NCI-H510A treated with DMSO at 0.1 percent for 48 hours (cell line): ENCODE data around the gene RALGAPA1.
"Not testable (repeated sequence)": the region's sequence is repeated elsewhere in the genome, so short reads cannot be mapped to it uniquely, and the experiment has no call there.

ENCODE experiments used
- DNase-seq: peaks from one replicate; lab custom pipeline; 2025; lab: John Stamatoyannopoulos, UW

The RALGAPA1 gene

DNA sequence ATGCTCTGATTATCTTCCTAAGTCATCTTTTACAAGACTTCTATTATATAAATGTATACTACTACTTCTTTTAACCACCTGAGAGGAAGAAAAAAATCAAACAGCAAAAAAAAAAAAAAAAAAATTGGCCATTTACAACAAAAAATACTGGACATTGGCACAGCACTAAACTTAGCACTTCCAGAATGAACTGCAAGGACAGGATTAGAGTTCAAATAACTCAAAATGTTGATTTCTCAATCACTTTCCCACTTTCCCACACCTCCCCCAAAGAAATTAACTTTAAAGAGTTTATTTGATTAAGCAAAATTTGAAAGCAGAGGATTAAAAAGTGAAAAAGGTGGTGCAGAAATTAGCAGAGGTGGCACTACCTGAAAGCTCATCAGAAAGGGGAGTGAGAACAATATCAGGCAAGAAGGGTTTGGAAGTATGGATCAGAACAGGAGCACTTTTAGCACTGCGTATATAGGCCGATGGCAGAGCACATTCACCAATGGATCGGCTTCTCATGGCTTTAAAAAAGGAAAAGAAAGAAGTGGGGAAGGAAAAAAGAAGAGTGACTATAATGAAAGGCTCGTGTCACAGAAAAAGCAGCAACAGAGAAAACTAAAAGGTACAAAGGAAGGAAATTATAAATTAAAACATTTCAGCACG, 109.2 kb downstream of the RALGAPA1 start:
- no peak for DNase-seq

DNA sequence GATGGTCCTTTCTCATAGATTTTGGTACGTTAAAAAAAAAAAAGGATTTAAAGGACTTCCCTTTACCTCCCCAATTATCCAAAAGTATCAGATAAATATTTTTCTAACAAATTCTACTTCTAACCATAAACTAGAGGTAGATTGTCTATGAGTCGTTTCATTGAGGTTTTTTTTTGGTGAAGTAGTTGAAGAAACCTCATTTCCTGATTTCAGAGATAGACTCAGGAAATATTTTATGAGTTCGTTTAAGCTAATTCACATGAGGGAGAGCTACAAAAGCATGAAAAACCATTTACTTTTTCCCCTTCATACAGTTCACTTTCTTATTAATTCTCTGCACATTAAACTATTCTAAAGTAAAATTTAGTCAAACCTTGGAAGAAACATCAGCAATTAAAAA, 112.5 kb downstream of the RALGAPA1 start:
- no peak for DNase-seq

DNA sequence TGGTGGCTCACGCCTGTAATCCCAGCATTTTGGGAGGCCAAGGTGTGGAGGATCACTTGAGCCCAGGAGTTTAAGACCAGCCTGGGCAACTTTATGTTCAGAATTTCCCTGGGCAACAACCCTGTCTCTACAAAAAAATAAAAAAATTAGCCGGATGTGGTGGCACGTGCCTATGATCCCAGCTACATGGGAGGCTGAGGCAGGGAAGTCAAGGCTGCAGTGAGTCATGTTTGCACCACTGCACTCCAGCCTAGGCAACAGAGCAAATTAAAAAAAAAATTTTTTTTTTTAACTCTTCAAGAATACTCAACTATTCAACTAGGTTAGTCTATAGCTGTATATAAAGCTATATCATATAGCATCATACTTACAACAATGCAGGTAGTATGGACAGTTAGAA, 113.0 kb downstream of the RALGAPA1 start:
- DNase-seq, result no peak

DNA sequence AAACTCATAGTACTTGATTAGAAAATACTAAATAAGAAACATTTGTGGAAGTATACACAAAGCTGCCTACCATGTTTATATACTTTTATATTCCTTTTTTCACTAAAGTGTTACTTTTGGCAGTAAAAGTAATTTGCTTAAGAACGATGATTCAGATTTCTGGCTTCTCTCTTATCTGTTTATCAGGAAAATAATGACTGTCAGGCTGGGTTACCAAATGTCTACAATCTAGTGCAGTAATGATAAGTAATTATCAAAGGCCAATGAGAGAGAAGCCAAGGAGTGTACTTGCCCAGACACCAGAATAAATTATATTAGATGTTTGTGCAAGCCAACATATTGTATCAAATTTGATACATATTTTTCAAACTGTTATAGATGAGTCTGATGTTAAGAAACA, 113.4 kb downstream of the RALGAPA1 start:
- DNase-seq, result no peak

DNA sequence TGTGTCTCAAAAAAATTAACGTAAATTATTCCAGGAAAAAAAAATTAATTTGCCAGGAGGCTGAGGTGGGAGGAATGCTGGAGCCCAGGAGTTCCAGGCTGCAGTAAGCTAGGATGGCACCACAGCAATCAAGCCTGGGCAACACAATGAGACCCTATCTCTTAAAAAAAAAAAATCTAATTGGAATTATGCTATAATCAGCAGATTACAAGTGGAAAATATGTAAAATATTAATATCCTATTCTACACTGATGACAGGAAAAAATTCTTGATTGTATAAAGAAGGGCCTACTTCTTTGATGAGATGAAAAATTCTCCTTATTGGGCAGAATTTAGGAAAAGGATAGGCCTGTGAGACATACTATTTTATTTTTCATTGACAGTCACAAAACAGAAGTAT, 114.0 kb downstream of the RALGAPA1 start:
- DNase-seq, result no peak

DNA sequence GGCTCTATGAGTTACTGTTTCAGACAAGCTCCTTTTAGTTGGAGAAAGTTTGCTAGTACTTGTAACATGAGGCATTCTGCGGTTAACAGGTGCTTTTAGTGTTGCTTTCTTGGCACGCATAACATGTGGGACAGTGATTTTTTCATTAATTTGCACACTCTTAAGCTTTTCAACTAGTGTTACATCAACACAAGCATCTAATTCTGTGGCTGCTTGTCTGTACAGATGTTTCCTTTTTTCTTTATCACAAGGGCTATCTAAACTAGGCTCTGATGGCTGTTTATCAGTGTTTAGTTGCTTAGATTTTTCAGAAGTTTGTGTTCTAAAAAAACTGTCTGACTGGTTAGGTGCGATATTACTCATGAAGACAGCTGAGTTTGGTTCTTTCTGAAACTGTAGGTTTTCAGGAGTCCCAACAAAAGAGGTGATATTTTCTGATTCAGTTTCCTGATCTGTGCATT, 120.1 kb downstream of the RALGAPA1 start:
- DNase-seq, result no peak

DNA sequence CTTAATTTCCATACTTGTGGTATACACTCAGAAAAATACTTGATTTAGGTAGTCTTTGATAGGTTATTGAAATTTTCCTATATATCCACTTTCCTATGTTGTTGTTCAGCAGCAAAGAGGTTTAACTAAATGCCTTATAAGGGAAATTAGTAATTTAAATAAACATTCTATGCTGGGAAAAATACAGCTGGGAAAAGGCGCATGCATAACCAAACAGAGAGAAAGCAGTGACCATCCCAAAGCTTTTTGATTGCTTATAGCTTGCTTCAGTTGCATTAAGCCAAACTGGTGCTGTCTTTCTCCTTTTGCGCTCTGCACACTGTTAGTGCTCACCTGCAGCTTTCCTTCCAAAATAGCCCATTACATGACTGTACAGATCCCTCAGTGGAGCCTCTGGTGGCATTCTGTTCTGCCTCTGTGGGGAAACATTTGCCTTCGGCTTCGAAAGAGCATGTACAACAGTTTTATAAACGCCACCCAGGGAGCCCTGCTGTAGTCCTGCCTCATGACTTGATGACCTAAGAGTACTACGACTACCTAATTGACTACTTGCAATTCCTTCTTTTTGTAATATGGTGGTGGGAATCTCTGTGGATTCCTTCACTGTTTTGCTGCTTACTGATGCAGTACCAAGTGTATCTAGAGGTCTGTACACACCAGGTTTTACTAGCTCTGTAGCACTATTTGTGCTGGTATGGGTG, 120.8 kb downstream of the RALGAPA1 start:
- no peak for DNase-seq

DNA sequence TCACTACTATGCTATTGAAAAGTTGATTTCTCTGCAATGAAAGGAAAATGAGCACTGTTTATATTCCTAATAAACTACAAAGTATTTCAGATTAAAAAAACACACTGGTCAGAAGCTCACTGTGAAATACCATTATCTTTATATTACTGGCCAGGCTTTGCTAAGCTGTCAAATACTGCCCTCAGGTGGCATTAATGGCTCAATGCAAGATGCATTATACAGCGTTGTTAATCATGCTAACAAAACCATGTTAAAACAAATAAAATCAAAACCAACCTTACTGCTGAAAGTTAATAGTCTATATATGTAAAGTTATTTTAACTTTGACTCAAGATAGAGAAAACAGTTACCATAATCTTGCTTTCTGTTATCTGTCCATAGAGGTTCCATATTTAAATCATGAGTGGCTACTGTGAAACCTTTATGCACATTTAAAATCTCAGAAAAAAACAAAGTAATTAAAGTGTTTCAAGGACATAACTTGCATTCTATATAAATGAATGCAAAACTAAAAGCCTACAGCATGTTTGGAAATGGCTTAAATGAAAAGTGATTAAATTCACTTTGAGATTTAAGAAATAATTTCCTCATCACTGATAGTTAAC, 121.7 kb downstream of the RALGAPA1 start:
- peak; percentile 89 for DNase-seq

DNA sequence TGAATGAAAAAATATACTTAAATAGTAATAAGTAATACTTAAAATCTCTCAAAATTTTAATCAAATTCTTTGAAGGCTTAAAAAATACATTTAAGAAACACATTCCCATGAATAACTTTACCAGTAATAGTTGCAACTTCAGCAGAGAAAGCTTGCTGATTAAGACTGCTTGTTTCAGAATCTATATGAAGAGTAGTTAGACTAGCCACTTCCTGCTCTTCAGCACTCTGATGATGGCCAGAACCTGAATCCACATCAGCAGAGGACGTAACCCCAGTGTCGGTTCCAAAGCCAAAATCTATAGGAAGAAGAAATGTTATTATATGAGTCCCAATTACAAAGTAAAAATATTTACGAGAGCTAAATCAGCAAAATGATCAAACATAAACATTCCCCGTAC, 125.4 kb downstream of the RALGAPA1 start:
- not testable (repeated sequence) for DNase-seq

DNA sequence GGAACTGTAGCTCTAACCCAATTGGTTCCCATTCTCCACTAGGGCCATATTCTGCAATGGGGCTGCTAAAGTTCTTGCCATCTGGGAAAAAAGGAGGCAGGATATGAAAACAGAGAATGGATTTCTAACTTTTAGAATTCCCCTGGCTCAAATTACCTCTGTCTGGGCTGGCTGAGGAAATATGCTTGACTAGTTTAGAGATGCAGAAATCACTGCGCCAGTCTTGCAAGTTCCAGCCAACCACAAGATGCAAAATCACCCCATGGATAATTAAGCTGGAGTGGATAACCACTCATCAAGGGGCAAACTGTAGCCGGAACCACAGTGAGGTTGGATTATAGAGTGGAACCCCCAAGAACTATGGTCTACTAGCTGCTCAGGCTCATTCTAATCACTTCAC, 126.3 kb downstream of the RALGAPA1 start:
- DNase-seq, result no peak

DNA sequence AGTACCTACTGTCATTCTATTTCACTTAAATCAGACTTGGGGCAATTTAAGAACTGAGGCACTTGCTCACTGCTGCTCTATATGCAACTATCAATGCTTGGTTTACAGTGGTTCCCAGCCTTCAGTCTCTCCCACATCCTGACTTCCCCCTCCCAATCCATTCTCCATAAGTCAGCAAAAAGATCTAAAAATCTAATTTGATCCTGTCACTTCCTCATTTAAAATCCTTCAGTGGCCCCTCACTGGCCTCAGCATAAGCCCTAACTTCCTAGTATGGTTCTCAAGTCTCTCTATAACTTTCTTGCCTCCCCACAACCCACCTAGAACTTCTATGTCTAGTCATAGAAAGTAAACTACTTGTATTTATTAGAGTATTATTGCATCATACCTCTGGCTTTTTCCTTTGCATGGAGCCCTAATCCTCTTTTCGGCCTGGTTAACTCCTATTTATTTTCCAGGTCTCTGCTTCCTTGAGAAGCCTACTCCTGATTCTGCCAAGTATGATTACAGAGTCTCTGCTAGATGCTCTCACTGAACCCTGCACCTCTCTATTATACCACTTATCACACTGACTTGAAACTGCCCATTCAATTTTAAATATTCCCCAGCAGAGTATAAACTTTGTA, 130.6 kb downstream of the RALGAPA1 start:
- DNase-seq, result no peak

DNA sequence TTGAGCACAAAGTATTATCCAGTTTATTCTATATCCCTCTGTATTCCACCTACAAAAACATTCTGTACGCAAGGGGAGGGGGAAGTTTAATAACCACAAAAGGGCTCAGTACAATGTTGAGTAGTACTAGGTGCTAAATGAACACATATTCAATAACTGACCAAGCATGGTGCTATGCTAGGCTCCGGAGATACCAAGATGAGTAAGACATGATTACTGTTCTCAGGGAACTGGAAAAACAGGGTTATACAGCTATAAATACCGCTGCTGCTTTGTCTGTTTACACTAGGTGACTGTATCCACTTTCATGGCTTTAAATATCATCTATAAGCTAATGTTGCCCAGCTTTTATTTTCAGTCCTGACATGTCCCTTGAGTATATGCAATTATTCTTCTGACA, 139.3 kb downstream of the RALGAPA1 start:
- peak; percentile 96 for DNase-seq

DNA sequence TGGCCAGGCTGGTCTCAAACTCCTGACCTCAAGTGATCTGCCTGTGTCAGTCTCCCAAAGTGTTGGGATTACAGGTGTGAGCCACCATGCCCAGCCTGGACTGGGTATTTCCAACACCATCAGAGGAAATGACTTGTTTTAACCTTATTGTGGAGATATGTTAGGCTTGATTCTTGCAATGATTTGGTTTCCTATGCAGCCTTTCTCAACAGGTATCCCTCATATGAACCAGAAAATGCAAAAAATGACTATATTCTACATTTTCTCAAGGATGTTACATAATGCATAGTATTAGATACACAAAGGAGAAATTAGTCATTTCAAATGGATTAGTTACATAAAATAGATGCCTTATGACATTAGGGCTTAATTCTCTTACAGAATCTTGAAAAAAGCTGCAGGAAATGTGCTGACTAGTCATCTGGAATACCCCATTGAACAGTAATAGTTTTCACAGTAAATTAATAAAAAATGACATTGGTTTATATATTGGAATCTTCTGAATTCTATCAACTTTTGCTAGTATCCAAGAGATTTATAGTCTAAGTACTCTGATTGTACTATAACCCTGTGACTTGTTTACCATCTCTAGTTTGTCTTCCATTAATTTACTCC, 142.6 kb downstream of the RALGAPA1 start:
- DNase-seq, result no peak

DNA sequence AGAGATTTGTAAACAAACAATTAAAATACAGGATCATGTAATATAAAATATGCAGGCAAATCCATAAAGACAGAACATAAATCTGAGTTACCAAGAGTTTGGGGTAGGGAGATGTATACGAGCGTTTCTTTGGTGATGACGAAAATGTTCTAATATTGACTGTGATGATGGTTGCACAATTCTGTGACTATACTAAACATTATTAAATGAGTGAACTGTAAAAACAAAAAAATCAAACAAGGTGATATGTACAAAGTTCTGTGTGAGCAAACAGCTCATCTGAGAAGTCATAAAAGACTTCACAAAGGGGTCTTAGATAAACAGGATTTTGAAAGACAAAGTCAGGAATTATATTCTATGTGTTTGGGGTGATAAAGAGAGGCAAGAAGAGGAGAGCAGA, 147.2 kb downstream of the RALGAPA1 start:
- DNase-seq, result no peak

DNA sequence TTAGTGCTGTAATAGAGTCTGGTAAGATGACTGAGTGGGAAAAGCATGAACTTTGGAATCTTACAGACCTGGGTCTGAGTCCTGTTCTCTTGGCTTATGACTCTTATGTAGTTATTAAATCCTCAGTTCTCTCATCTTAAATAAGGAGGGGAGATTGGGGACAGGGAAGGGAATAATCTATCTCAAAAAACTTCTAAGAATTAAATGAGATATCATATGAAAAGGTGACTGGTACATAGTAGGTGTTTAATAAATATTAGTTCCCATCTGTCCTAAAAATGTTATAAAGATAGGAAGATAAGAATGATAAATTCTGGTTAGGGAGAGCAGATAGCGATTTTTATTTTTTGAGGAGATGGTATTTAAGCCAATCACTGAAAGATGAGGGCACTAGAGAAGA, 156.1 kb downstream of the RALGAPA1 start:
- no peak for DNase-seq

DNA sequence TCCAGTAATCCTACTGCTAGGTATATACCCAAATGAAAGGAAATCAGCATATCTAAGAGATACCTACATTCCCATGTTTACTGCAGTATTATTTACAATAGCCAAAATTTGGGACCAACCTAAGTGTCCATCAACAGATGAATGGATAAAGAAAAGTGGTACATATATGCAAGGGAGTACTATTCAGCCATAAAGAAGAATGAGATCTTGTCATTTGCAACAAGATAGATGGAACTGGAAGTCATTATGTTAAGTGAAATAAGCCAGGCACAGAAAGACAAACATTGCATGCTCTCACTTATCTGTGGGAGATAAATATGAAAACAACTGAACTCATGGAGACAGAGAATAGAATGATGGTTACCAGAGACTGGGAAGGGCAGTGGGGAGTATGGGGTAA, 165.6 kb downstream of the RALGAPA1 start:
- DNase-seq, result no peak

DNA sequence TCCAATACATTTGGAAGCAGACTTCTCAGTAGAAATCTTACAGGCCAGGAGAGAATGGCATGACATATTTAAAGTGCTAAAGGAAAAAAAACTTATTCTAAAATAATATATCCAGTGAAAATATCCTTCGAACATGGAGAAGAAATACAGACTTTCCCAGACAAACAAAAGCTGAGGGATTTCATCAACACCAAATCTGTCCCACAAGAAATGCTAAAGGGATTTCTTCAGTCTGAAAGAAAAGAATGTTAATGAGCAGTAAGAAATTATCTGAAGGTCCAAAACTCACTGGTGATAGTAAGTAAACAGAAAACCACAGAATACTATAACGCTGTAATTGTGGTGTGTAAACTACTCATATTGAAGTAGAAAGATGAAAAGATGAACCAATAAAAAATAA, 171.2 kb downstream of the RALGAPA1 start:
- DNase-seq, result no peak

DNA sequence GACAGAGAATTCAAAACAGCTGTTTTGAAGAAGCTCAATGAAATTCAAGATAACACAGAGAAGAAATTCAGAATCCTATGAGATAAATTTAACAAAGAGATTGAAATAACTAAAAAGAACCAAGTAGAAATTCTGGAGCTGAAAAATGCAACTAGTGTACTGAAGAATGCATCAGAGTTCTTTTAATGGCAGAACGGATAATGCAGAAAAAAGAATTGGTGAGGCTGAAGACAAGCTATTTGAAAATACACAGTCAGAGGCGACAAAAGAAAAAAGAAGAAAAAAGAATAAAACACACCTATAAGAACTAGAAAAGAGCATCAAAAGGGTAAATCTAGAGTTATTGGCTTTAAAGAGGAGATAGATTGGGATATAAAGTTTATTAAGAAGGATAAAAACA, 171.8 kb downstream of the RALGAPA1 start:
- no peak for DNase-seq

DNA sequence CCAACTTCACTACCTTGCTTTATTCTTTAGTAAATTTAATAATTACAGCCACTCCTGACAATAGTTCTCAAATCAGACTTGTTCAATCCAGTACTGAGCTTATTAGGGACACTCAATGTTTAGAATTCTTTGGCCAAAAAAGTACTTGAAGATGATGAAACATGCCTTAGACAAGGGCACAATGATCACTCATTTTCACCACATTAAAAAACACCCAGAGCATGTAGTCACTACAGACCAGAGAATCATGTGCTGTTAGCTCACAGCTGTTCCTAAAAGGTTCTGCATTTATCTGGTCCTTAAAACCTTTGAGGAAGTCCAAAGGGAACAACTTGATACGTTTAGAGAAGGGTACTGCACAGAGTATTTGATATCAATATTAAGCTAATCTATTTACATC, 176.4 kb downstream of the RALGAPA1 start:
- DNase-seq, result no peak

DNA sequence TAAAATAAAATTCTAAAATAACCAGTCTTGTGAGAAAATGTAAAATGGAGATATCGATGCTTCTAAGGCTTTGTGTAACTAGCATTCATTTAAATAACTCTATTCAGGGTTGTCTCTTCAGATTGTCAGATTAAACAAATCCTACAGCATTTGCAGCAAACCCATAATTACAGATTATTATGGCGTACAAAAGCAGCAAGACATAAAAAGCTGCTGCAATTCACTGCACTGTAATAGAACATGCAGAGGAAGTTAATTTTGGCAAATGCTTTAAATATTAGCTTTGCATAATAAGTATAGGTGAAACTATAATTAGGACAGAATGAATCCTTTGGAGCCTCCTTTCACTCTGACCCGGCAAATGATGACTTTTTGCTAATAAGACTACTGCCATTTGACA, 176.8 kb downstream of the RALGAPA1 start:
- DNase-seq, result no peak

DNA sequence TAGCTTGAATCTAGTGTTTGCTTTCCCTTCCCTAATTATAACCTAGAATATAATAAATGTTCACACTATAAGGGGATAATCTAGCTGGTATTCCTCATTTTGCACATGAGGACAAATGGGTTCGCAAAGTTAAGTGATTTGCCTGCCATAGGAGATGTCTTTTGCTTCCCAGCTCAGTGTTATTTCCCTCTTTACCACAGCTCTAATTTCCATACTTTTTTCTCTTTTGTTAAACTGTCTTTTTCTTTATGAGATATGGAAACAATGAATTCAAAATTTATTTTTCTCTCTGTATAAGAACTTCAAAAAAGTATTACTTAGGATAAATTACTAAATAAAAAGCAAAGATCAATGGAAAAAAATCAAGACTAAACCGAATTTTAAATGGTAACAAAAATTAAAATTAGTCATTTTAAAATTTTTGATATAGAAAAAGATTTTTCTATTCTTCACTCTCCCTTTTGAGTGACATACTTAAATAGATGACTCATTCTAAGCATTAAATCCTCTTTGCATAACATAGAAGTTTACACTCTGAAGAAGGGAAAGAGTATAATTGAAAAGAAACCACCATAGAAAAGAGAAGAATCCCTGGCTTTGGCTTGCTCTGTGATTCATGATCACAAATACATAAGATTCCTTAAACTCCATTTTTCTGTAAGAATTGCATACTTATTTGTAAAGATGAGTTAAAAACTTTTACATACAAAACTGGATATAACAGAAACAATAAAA, 177.9 kb downstream of the RALGAPA1 start:
- no peak for DNase-seq

DNA sequence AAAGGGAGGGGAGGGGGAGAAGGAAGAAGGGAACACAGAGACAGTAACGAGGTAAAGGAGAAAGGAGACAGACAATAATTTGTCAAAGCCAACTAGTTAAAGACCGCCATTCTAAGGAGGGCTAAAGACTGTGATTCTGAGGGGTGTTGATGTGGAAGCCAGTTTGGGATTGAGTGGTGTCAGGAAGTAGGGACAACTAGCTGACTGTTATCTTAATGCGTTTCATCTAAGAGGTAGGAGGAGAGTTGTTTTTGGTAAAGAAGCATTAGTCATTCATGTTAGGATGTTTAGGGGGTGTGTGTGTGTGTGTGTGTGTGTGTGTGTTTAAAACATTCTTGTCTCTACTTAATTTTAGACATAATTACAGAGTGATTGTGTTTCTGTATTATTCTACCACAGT, 180.1 kb downstream of the RALGAPA1 start:
- DNase-seq, result no peak
